AG09309 (cell line): ENCODE data around the gene KCNK3.

ENCODE experiments used
- DNase-seq: peaks from one replicate; pipeline ENCODE4 v3.0.0-alpha.2; 2010; ENCODE audit warnings: low read depth
- H3K4me3 ChIP-seq: 2 replicates; pipeline ENCODE4 v1.5.1; 2011; ENCODE audit warnings: mild to moderate bottlenecking, low read depth, low read length, moderate library complexity; ENCODE audit not compliant: control insufficient read depth
- TF ChIP-seq, protein P1 (sequence below): IDR thresholded peaks from 2 replicates; pipeline ENCODE4 v1.5.1; 2011; ENCODE audit warnings: mild to moderate bottlenecking, low read depth, low read length, inconsistent platforms; ENCODE audit not compliant: insufficient read depth, control insufficient read depth; ENCODE audit errors: missing control alignments

Gene KCNK3

GRCh38 chr2:26778507-26778906 is 86.0 kb downstream of the KCNK3 start:
- TF ChIP-seq, protein P1, sequence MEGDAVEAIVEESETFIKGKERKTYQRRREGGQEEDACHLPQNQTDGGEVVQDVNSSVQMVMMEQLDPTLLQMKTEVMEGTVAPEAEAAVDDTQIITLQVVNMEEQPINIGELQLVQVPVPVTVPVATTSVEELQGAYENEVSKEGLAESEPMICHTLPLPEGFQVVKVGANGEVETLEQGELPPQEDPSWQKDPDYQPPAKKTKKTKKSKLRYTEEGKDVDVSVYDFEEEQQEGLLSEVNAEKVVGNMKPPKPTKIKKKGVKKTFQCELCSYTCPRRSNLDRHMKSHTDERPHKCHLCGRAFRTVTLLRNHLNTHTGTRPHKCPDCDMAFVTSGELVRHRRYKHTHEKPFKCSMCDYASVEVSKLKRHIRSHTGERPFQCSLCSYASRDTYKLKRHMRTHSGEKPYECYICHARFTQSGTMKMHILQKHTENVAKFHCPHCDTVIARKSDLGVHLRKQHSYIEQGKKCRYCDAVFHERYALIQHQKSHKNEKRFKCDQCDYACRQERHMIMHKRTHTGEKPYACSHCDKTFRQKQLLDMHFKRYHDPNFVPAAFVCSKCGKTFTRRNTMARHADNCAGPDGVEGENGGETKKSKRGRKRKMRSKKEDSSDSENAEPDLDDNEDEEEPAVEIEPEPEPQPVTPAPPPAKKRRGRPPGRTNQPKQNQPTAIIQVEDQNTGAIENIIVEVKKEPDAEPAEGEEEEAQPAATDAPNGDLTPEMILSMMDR = no peak
- H3K4me3 ChIP-seq = no peak overlapping the region
- DNase-seq = no peak

DNA sequence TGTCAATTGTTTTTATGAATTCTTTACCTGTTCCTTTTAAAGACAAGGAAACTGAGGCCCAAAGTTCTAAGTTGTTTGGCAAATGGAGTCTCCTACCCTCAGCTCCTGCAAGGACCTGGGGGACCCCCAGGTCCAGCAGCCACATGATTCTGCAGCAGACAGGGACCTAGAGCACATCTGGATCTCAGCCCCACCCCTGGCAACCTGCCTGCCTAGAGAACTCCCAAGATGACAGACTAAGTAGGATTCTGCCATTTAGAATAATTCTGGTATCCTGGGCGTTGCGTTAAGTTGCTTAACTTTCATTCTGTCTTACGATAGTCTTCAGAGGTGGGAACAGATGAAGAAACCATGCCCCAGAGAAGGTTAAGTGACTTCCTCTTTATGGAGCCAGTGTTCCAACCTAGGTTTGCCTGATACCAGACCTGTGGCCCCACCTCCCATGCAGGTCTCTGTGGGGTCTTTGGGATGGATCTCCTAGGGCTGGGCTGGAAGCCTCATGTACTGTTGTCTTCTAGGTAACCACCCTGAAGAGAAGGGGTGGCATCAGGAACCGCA is 87.8 kb downstream of the KCNK3 start:
- H3K4me3 ChIP-seq = no peak overlapping the region
- TF ChIP-seq, protein P1 = no peak
- DNase-seq = no peak
